RWPE2 (cell line): ENCODE results near the gene WFDC1.

Source experiments
- ATAC-seq: fragments of 200-7000 bp; cut with Tn5 transposase; 3 replicates; pipeline ENCODE4 v1.9.1; 2021; ENCODE audit warnings: low read depth
- DNase-seq: peaks from one replicate; pipeline ENCODE4 v3.0.0-alpha.2; 2020; ENCODE audit warnings: low spot score
- H3K27ac ChIP-seq: fragments of 450-650 bp; 2 replicates; pipeline ENCODE4 v1.5.1; 2017; ENCODE audit warnings: mild to moderate bottlenecking; ENCODE audit not compliant: poor library complexity, severe bottlenecking
- H3K27me3 ChIP-seq: fragments of 250-450 bp; sonication (Bioruptor Pico); 2 replicates; pipeline ENCODE4 v1.5.1; 2021; ENCODE audit warnings: mild to moderate bottlenecking, moderate library complexity; ENCODE audit not compliant: insufficient read depth, poor library complexity, severe bottlenecking
- H3K36me3 ChIP-seq: fragments of 250-450 bp; sonication (Bioruptor Pico); 2 replicates; pipeline ENCODE4 v1.5.1; 2020; ENCODE audit warnings: low read depth, mild to moderate bottlenecking, moderate library complexity
- H3K4me1 ChIP-seq: fragments of 250-450 bp; sonication (Bioruptor Pico); 2 replicates; pipeline ENCODE4 v1.5.1; 2021; ENCODE audit warnings: mild to moderate bottlenecking, moderate library complexity; ENCODE audit not compliant: insufficient read depth, poor library complexity, severe bottlenecking
- H3K4me3 ChIP-seq: fragments of 250-450 bp; sonication (Bioruptor Pico); 2 replicates; pipeline ENCODE4 v1.5.1; 2021; ENCODE audit warnings: mild to moderate bottlenecking, moderate library complexity; ENCODE audit not compliant: severe bottlenecking
- H3K9me3 ChIP-seq: fragments of 250-450 bp; sonication (Bioruptor Pico); 2 replicates; pipeline ENCODE4 v1.5.1; 2021; ENCODE audit warnings: mild to moderate bottlenecking, moderate library complexity; ENCODE audit not compliant: severe bottlenecking
- TF ChIP-seq, protein P1 (sequence below): fragments of 450-650 bp; IDR thresholded peaks from one replicate; pipeline ENCODE4 v1.5.1; 2017; ENCODE audit warnings: mild to moderate bottlenecking, moderate library complexity; ENCODE audit not compliant: poor library complexity, severe bottlenecking

Gene WFDC1

DNA sequence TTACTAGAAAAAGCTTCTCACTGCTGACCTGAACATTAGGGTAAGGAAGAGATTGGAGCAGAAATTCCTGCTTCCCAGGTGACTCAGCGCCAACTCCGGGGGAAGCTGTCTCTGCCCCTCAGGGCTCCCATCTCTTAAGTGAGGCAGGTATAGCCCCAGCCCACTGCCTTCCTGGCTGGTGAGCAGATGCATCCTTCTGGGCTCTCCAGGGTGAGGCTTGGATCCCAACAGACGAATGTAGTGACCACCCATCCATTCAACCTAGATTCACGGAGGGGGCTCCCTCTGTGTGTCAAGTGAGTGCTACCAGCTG, 76.8 kb downstream of the WFDC1 start:
- TF ChIP-seq, protein P1, sequence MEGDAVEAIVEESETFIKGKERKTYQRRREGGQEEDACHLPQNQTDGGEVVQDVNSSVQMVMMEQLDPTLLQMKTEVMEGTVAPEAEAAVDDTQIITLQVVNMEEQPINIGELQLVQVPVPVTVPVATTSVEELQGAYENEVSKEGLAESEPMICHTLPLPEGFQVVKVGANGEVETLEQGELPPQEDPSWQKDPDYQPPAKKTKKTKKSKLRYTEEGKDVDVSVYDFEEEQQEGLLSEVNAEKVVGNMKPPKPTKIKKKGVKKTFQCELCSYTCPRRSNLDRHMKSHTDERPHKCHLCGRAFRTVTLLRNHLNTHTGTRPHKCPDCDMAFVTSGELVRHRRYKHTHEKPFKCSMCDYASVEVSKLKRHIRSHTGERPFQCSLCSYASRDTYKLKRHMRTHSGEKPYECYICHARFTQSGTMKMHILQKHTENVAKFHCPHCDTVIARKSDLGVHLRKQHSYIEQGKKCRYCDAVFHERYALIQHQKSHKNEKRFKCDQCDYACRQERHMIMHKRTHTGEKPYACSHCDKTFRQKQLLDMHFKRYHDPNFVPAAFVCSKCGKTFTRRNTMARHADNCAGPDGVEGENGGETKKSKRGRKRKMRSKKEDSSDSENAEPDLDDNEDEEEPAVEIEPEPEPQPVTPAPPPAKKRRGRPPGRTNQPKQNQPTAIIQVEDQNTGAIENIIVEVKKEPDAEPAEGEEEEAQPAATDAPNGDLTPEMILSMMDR = no peak
- Histone ChIP-seq H3K4me3 (no peak overlapping the region), H3K4me1 (peaks cover 17% of the 10 kb centered on the region), H3K27ac (peak overlapping the region; percentile 59), H3K27me3 (no peaks in the 10 kb centered on the region), H3K9me3 (no peaks in the 10 kb centered on the region), H3K36me3 (peaks cover 3% of the 10 kb centered on the region; the same call in 1 of the 2 replicates)
- DNase-seq (no peak), ATAC-seq (no peak)

DNA sequence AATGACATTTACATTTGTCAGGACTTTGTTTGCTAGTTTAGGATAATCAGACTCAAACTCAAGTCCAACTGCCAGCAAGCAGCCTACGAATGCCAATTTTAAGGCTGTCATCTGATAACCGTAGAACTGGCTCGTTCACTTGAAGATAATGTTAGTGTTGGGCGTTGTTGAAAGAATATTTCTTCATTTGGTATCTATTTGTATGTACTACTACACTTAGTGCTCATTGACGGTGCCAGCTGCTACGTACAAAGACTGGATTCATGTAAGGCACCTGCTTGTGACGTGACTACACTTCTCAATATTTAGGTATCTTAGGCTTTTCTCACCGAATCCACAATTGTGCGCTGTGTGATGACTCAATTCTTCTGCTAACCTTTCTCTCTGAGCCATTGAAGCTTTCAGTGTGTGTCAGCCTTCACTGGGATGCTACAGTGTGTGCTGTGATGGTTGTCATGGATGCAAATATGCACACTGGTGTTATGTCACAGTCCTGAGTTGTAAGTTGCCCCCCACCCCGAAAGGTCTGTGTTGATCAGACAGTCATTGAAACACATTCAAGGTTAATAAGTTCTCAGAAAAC, 79.3 kb downstream of the WFDC1 start:
- Histone ChIP-seq H3K4me3 (no peak overlapping the region), H3K36me3 (peaks cover 3% of the 10 kb centered on the region; the same call in 1 of the 2 replicates), H3K27me3 (no peaks in the 10 kb centered on the region), H3K27ac (no peak overlapping the region), H3K4me1 (peaks cover 28% of the 10 kb centered on the region), H3K9me3 (no peaks in the 10 kb centered on the region)
- TF ChIP-seq, protein P1 = no peak
- no peak for ATAC-seq
- DNase-seq = no peak

DNA sequence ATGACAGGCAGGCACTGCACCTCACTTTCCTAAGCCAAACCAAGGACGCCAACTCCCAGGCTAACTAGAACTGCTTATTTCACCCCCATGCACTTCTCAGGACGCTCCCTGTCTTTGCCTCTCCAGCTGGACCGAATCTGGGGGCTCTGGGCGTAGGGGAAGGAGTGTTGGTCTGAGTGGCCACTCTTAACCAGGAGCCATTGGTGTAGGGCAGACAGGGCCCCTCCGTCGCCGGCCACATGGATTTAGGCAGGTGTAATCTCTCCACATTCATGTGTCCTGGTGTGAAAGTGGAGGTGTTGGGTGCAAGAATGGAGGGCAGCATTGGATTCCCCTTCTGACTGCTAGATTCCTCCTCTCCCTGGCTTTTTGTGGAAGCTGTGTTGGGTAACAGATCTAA, 83.4 kb downstream of the WFDC1 start:
- ATAC-seq (no peak), DNase-seq (no peak)
- H3K9me3 ChIP-seq = no peaks in the 10 kb centered on the region
- TF ChIP-seq, protein P1 = no peak
- peaks cover 4% of the 10 kb centered on the region; the same call in 1 of the 2 replicates for H3K36me3 ChIP-seq
- H3K4me3 ChIP-seq = no peak overlapping the region
- peak overlapping the region; percentile 30 for H3K27ac ChIP-seq
- peaks cover 22% of the 10 kb centered on the region for H3K4me1 ChIP-seq
- H3K27me3 ChIP-seq = no peaks in the 10 kb centered on the region

DNA sequence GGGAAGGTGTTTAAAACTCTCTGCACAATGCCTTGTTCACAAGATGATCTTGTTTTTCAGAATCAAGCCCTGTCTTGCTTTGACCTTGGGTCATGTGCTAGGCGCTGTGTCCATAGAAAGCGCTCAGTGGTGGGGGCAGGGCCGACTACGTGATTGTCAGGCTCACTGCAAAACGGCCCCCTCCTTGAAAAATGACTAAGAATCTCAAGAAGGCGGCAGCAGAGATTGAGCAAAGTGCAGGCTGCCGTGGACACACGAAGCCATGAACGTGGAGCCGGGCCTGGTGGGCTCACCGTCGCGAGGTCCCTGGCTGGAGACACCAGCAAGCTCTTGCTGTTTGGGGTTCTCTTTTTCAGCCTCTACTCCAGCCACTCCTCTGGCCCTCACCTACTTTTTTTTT, 83.9 kb downstream of the WFDC1 start:
- Histone ChIP-seq H3K9me3 (no peaks in the 10 kb centered on the region), H3K27ac (peak overlapping the region; percentile 30), H3K27me3 (no peaks in the 10 kb centered on the region), H3K36me3 (peaks cover 6% of the 10 kb centered on the region; the same call in 1 of the 2 replicates), H3K4me1 (peaks cover 22% of the 10 kb centered on the region), H3K4me3 (no peak overlapping the region)
- DNase-seq (peak; percentile 70), ATAC-seq (peak; percentile 71)
- TF ChIP-seq, protein P1 = no peak

DNA sequence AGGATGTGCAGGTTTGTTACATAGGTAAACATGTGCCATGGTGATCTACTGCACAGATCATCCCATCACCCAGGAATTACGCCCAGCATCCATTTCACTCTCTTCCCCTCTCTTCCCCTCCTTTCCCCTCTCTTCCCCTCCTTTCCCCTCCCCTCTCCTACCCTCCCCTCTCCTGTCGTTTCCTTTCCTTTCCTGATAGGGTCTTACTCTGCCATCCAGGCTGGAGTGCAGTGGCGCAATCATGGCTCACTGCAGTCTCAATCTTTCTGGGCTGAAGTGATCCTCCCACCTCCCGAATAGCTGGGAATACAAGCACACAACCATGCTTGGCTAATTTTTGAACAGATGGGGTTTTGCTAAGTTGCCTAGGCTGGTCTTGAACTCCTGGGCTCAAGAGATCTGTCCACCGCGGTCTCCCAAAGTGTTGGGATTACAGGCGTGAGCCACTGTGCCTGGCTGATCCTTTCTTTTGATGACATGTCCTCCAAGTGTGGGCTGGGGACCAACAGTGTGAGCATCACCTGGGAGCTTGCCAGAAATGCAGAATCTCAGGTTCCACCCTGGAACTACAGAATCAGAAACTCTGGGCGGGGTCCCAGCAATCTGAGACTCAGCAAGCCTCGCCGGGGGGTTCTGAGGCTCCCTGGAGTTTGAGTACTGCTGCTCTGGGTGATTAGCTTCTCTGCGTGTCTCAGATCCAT, 84.5 kb downstream of the WFDC1 start:
- TF ChIP-seq, protein P1 = no peak
- H3K36me3 ChIP-seq = peaks cover 4% of the 10 kb centered on the region; the same call in 1 of the 2 replicates
- H3K27ac ChIP-seq = peak overlapping the region; percentile 30
- no peak; the same call in 2 of the 3 replicates for ATAC-seq
- H3K9me3 ChIP-seq = no peaks in the 10 kb centered on the region
- no peak overlapping the region for H3K4me3 ChIP-seq
- no peaks in the 10 kb centered on the region for H3K27me3 ChIP-seq
- H3K4me1 ChIP-seq = peaks cover 22% of the 10 kb centered on the region
- DNase-seq = peak; percentile 29
